Left cardiac atrium (tissue), 2 donors: ENCODE data around the gene OAS2. TPM values are rescaled to one million over a fixed set of nuclear protein-coding genes. Genes with fewer than 3 reads are reported as not detected.

Experiments
- total RNA-seq, 2 donors: library from RNA; stranded (reverse); fragmentation: NEBNext Ultra II Directional; extraction: Animal tissue kit (Norgen Biotek cat#: 25700); gene quantifications; one replicate each; pipeline ENCODE4 v1.2.1, GENCODE V29; 2021
- donor health status: DM: no; HTN: yes; CAD: no; lungs with severe emphysema.
- donor health status: DM: yes; HTN: yes; CAD: no.

Gene OAS2
- total RNA-seq, 2 donors from 2014 or later, result 6.5 to 18.4 TPM

Other genes with a start within 250 kb of the OAS2 start
- under 1 TPM; 0.18 to 0.29 TPM for gene RPH3A, start 186.8 kb upstream of the OAS2 start, total RNA-seq
- gene OAS1, start 71.6 kb upstream of the OAS2 start, total RNA-seq, result 10 to 100 TPM; 13.8 to 18.1 TPM
- gene OAS3, start 40.0 kb upstream of the OAS2 start, total RNA-seq, result 10 to 100 TPM in 1 of 2 donors, 1 to 10 TPM in 1; 8.1 to 19.4 TPM
- 1 to 10 TPM; 6.3 to 9.8 TPM for gene DTX1, start 78.2 kb downstream of the OAS2 start, total RNA-seq
- not detected for gene RASAL1, start 157.2 kb downstream of the OAS2 start, total RNA-seq
- gene CFAP73, start 171.2 kb downstream of the OAS2 start, total RNA-seq, result not detected
- 10 to 100 TPM; 32.4 to 39.4 TPM for gene DDX54, start 207.0 kb downstream of the OAS2 start, total RNA-seq
- gene RITA1, start 207.2 kb downstream of the OAS2 start, total RNA-seq, result 10 to 100 TPM; 10.8 to 13.0 TPM
- 10 to 100 TPM; 66.1 to 80.6 TPM for gene TPCN1, start 242.9 kb downstream of the OAS2 start, total RNA-seq